Stimulated activated naive B cell treated with anti-CD40 and anti-IgM and Interleukin-4, amounts not matched to agents 10 μg/mL and 1 μg/mL and 100 μg/mL, for 72 hours (primary cell): ENCODE data around the gene TMEM121.
"Not testable (repeated sequence)": the region's sequence is repeated elsewhere in the genome, so short reads cannot be mapped to it uniquely, and the experiment has no call there.

Experiments used
- ATAC-seq, 2 donors: fragments of 150-1000 bp; cut with Tn5 transposase; replicated peaks; 2 replicates each; pipeline ENCODE4 v1.10.0; 2021; ENCODE audit warnings: moderate library complexity in 1 of 2
- DNase-seq: peaks from one replicate; pipeline ENCODE4 v3.0.0; 2021
- H3K27ac Mint-ChIP-seq: one replicate; pipeline ENCODE4 v1.8.0; 2022; ENCODE audit warnings: mild to moderate bottlenecking, mixed read lengths
- H3K27me3 Mint-ChIP-seq, 2 donors: one replicate each; pipeline ENCODE4 v1.8.0; 2022; ENCODE audit warnings: mixed read lengths in 2 of 2
- H3K36me3 Mint-ChIP-seq, 2 donors: one replicate each; pipeline ENCODE4 v1.8.0; 2022; ENCODE audit warnings: mixed read lengths in 2 of 2, mild to moderate bottlenecking in 1 of 2
- H3K4me1 Mint-ChIP-seq, 2 donors: one replicate each; pipeline ENCODE4 v1.8.0; 2022; ENCODE audit warnings: mixed read lengths in 2 of 2, mild to moderate bottlenecking in 1 of 2
- H3K4me3 Mint-ChIP-seq, 2 donors: one replicate each; pipeline ENCODE4 v1.8.0; 2022; ENCODE audit warnings: mild to moderate bottlenecking in 2 of 2, mixed read lengths in 2 of 2, moderate library complexity in 1 of 2
- H3K9me3 Mint-ChIP-seq, 2 donors: one replicate each; pipeline ENCODE4 v1.8.0; 2022; ENCODE audit warnings: mixed read lengths in 2 of 2, mild to moderate bottlenecking in 1 of 2

The TMEM121 gene

GRCh38 chr14:105532735-105533141 lies 6.4 kb downstream of the TMEM121 start:
- DNase-seq (peak; percentile 66), ATAC-seq (peak; percentile 65 to 71)
- H3K27ac Mint-ChIP-seq, result peak overlapping the region; percentile 39
- peaks cover 2 to 8% of the 10 kb centered on the region in 2 donors for H3K27me3 Mint-ChIP-seq
- peaks cover 0 to 3% of the 10 kb centered on the region in 2 donors for H3K36me3 Mint-ChIP-seq
- no peaks in the 10 kb centered on the region for H3K9me3 Mint-ChIP-seq
- H3K4me1 Mint-ChIP-seq, result peaks cover 37 to 49% of the 10 kb centered on the region in 2 donors
- peak overlapping the region; percentile 4 to 58 for H3K4me3 Mint-ChIP-seq

- Mint-ChIP-seq H3K27ac (no peak overlapping the region), H3K4me3 (no peak overlapping the region)
Observed at GRCh38 chr14:105533391-105533790, 7.0 kb downstream of the TMEM121 start.

GRCh38 chr14:105533811-105534498 lies 7.6 kb downstream of the TMEM121 start:
- peaks cover 0 to 3% of the 10 kb centered on the region in 2 donors for H3K36me3 Mint-ChIP-seq
- no peak overlapping the region for H3K27ac Mint-ChIP-seq
- H3K27me3 Mint-ChIP-seq, result peaks cover 4 to 6% of the 10 kb centered on the region in 2 donors
- no peak for ATAC-seq
- no peak for DNase-seq
- no peak overlapping the region for H3K4me3 Mint-ChIP-seq
- H3K4me1 Mint-ChIP-seq, result peaks cover 36 to 49% of the 10 kb centered on the region in 2 donors
- H3K9me3 Mint-ChIP-seq, result no peaks in the 10 kb centered on the region

More at GRCh38 chr14:105533391-105533790, 7.0 kb downstream of the TMEM121 start:
- no peak for ATAC-seq
- Mint-ChIP-seq H3K9me3 (no peaks in the 10 kb centered on the region), H3K4me1 (peaks cover 38 to 51% of the 10 kb centered on the region in 2 donors), H3K27me3 (peaks cover 3 to 6% of the 10 kb centered on the region in 2 donors), H3K36me3 (peaks cover 0 to 3% of the 10 kb centered on the region in 2 donors)
- DNase-seq, result no peak

- Mint-ChIP-seq H3K27me3 (peaks cover 4 to 6% of the 10 kb centered on the region in 2 donors), H3K4me3 (no peak overlapping the region), H3K4me1 (peaks cover 33 to 45% of the 10 kb centered on the region in 2 donors), H3K9me3 (no peaks in the 10 kb centered on the region), H3K36me3 (peaks cover 0 to 3% of the 10 kb centered on the region in 2 donors), H3K27ac (no peak overlapping the region)
- DNase-seq (no peak), ATAC-seq (no peak)
Observed at GRCh38 chr14:105534586-105534985, 8.2 kb downstream of the TMEM121 start.

- Mint-ChIP-seq H3K4me1 (peaks cover 21 to 31% of the 10 kb centered on the region in 2 donors), H3K36me3 (no peaks in the 10 kb centered on the region), H3K9me3 (no peaks in the 10 kb centered on the region), H3K27ac (peak overlapping the region; percentile 14), H3K27me3 (peaks cover 0 to 4% of the 10 kb centered on the region in 2 donors), H3K4me3 (no peak overlapping the region)
- DNase-seq, result no peak
- no peak for ATAC-seq
Observed at GRCh38 chr14:105536051-105536450, 9.7 kb downstream of the TMEM121 start.

DNA sequence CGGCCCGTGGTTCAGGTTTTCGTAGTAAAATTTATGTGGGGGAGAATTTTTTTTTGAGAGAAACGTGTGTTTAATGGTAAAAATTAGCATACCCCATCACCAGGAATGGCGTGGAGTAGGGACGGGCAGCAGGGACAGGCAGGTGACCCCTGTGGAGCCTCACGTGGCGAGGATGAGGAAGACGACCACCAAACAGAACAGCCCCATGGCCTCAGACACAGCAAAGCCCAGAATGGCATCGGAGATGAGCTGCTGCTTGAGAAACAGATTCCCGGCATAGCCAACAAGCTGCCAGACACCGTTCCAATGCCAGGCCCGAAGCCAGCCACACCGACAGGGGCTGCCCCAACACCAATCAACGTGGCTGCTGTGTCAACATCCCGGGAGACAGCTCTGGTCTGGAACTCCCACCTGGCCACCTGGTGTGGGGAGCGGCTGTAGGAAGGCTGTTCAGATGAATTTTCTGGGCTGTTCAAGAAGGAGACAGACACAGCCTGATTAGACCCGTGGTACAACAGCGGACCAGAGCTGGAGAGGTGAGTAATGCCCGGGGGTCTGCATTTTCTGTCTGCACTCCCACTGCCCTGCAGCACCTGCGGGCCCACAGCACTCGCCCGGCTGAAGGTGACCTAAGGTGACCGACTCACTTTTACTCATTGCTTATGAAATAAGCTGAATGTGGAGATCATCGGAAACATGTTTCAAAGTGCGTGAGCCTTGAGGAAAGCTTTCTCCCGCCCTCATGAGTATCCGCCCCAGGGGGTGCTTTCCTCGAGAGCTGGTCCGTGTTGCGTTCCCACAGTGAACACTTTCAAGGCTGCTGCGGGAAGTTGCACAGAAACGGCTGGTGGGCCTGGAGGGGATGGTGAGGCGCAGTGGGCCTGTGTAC lies 10.6 kb downstream of the TMEM121 start:
- no peaks in the 10 kb centered on the region for H3K36me3 Mint-ChIP-seq
- no peak overlapping the region for H3K27ac Mint-ChIP-seq
- peaks cover 0 to 4% of the 10 kb centered on the region in 2 donors for H3K27me3 Mint-ChIP-seq
- no peak for DNase-seq
- H3K9me3 Mint-ChIP-seq, result no peaks in the 10 kb centered on the region
- no peak for ATAC-seq
- H3K4me3 Mint-ChIP-seq, result no peak overlapping the region
- peaks cover 15 to 22% of the 10 kb centered on the region in 2 donors for H3K4me1 Mint-ChIP-seq

- DNase-seq, result peak; percentile 63
- peaks cover 0 to 4% of the 10 kb centered on the region in 2 donors for H3K27me3 Mint-ChIP-seq
- peak; percentile 89 to 91 for ATAC-seq
- H3K4me3 Mint-ChIP-seq, result peak overlapping the region in 1 of 2 donors; percentile 14
- H3K9me3 Mint-ChIP-seq, result peaks cover 1 to 3% of the 10 kb centered on the region in 2 donors
- H3K27ac Mint-ChIP-seq, result no peak overlapping the region
- peaks cover 6 to 13% of the 10 kb centered on the region in 2 donors for H3K4me1 Mint-ChIP-seq
- no peaks in the 10 kb centered on the region for H3K36me3 Mint-ChIP-seq
Observed at GRCh38 chr14:105537580-105538474, 11.4 kb downstream of the TMEM121 start.

- no peak overlapping the region for H3K4me3 Mint-ChIP-seq
- H3K4me1 Mint-ChIP-seq, result peaks cover 3 to 8% of the 10 kb centered on the region in 2 donors
- DNase-seq, result no peak
- no peaks in the 10 kb centered on the region for H3K36me3 Mint-ChIP-seq
- ATAC-seq, result no peak
- H3K27ac Mint-ChIP-seq, result no peak overlapping the region
- H3K9me3 Mint-ChIP-seq, result peaks cover 5 to 10% of the 10 kb centered on the region in 2 donors
- peaks cover 0 to 4% of the 10 kb centered on the region in 2 donors for H3K27me3 Mint-ChIP-seq
Observed at GRCh38 chr14:105538481-105539049, 12.2 kb downstream of the TMEM121 start.

DNA sequence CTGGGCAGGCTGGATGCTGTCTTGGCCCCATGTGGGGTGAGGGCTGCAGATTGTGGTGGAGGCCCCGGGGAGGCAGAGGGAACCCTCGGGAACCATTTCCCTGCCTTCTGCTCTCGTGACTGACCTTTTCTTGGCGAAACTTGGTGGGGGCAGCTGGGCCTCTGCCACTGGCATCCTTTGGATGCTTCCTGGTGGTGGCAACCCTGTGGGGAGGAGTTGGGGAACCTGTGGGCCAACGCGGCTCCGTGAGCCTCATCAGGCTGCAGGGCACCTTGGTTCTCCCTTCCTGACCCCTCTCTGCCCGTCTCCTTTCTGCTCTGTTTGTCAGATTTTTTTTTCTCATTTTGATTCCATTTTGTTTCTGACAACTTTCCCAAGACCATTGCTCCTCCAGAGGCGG lies 14.4 kb downstream of the TMEM121 start:
- DNase-seq (no peak), ATAC-seq (no peak)
- Mint-ChIP-seq H3K9me3 (peaks cover 11 to 13% of the 10 kb centered on the region in 2 donors), H3K4me3 (no peak overlapping the region), H3K27me3 (peaks cover 0 to 4% of the 10 kb centered on the region in 2 donors), H3K36me3 (no peaks in the 10 kb centered on the region), H3K4me1 (peaks cover 3 to 8% of the 10 kb centered on the region in 2 donors), H3K27ac (no peak overlapping the region)

- no peaks in the 10 kb centered on the region for H3K36me3 Mint-ChIP-seq
- H3K4me1 Mint-ChIP-seq, result peaks cover 3 to 8% of the 10 kb centered on the region in 2 donors
- DNase-seq (no peak), ATAC-seq (no peak)
- peaks cover 0 to 4% of the 10 kb centered on the region in 2 donors for H3K27me3 Mint-ChIP-seq
- peaks cover 11 to 13% of the 10 kb centered on the region in 2 donors for H3K9me3 Mint-ChIP-seq
- H3K27ac Mint-ChIP-seq, result no peak overlapping the region
- H3K4me3 Mint-ChIP-seq, result no peak overlapping the region
Observed at GRCh38 chr14:105541218-105541875, 15.0 kb downstream of the TMEM121 start.

DNA sequence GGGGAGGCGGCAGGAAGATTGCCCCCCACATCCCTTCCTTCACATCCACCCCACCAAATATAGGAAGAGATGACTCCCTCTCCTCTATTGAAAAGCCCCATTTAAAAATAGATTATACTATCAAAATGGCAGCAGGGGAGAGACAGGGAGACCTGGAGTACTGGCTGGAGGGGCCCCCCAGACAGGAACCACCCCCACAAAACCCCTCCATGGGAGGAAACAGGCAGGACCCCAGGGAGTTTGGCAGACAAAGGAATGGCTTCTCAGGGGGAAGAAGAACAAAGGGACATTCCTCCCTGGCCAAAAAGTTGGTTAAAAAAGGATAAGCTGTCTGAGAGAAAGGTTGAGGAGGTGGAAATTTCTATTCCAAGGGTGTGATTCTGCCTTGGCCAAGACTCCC lies 19.3 kb downstream of the TMEM121 start:
- not testable (repeated sequence) for ATAC-seq, H3K4me3 Mint-ChIP-seq, H3K27ac Mint-ChIP-seq, H3K36me3 Mint-ChIP-seq, H3K4me1 Mint-ChIP-seq, DNase-seq, H3K27me3 Mint-ChIP-seq
- peaks cover 13 to 16% of the 10 kb centered on the region in 2 donors for H3K9me3 Mint-ChIP-seq

DNA sequence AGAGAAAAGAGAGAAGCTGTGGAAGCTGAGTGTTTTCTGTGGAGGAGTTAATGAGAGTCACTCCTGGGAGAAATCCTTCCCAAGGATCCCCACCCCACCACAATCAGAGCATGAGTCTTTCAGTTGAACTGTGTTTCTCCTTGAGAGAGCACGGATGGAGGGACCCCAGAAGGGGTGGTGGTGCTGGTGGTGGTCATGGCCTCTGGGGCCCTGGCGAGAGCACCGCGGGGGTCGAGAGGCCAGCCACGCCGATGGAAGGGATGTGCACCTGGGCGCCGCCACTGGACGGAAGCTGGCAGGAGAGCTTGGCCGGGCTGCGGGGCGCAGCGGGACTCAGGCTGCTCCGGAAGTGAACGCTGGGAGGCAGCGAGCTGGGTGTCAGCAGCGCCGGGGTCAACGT lies 20.0 kb downstream of the TMEM121 start:
- not testable (repeated sequence) for DNase-seq, H3K36me3 Mint-ChIP-seq, ATAC-seq, H3K4me3 Mint-ChIP-seq, H3K27me3 Mint-ChIP-seq, H3K27ac Mint-ChIP-seq, H3K4me1 Mint-ChIP-seq
- peaks cover 13 to 16% of the 10 kb centered on the region in 2 donors for H3K9me3 Mint-ChIP-seq

DNA sequence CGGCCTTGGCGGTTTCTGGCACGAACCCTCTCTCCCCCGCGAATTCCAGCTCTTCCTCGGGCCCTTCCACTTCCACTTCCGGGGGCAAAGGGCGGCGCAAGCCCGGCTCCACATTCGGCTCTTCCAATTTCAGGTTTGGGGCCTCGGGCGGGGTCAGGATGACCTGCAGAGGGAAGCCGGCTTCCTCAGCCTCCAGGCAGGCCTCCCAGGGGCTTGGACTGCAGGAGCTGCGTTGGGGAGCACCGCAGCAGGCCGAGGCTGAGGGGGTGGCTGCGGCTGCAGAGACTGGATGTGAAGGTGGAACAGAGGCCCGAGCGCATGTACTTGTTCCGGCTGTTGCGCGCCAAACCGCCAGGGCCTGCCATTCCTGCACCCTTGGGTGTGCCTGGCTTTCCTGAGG lies 20.7 kb downstream of the TMEM121 start:
- not testable (repeated sequence) for H3K27ac Mint-ChIP-seq, H3K27me3 Mint-ChIP-seq, H3K4me1 Mint-ChIP-seq, H3K4me3 Mint-ChIP-seq, H3K36me3 Mint-ChIP-seq, DNase-seq, ATAC-seq
- H3K9me3 Mint-ChIP-seq, result peaks cover 13 to 16% of the 10 kb centered on the region in 2 donors
